Fibroblast of skin of scalp (primary cell): Measurements from ENCODE around the gene APPL2. TPM values are rescaled to one million over a fixed set of nuclear protein-coding genes. Genes with fewer than 3 reads are reported as not detected.

Experiments used
- DNase-seq: peaks from one replicate; pipeline ENCODE4 v3.0.0-alpha.2; 2013
- polyA plus RNA-seq, 2 experiments: library from polyadenylated mRNA; unstranded; fragments of 120-200 nt; gene quantifications; one replicate each; pipeline ENCODE4 v1.2.1, GENCODE V29; 2013; ENCODE audit not compliant: insufficient read length in 2 of 2

The APPL2 gene, protein sequence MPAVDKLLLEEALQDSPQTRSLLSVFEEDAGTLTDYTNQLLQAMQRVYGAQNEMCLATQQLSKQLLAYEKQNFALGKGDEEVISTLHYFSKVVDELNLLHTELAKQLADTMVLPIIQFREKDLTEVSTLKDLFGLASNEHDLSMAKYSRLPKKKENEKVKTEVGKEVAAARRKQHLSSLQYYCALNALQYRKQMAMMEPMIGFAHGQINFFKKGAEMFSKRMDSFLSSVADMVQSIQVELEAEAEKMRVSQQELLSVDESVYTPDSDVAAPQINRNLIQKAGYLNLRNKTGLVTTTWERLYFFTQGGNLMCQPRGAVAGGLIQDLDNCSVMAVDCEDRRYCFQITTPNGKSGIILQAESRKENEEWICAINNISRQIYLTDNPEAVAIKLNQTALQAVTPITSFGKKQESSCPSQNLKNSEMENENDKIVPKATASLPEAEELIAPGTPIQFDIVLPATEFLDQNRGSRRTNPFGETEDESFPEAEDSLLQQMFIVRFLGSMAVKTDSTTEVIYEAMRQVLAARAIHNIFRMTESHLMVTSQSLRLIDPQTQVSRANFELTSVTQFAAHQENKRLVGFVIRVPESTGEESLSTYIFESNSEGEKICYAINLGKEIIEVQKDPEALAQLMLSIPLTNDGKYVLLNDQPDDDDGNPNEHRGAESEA
- 55.5 TPM for polyA plus RNA-seq (2013, experiment 1 of 2; ENCODE audit: insufficient read length)
- 52.0 TPM for polyA plus RNA-seq (2013, experiment 2 of 2; ENCODE audit: insufficient read length)

DNA sequence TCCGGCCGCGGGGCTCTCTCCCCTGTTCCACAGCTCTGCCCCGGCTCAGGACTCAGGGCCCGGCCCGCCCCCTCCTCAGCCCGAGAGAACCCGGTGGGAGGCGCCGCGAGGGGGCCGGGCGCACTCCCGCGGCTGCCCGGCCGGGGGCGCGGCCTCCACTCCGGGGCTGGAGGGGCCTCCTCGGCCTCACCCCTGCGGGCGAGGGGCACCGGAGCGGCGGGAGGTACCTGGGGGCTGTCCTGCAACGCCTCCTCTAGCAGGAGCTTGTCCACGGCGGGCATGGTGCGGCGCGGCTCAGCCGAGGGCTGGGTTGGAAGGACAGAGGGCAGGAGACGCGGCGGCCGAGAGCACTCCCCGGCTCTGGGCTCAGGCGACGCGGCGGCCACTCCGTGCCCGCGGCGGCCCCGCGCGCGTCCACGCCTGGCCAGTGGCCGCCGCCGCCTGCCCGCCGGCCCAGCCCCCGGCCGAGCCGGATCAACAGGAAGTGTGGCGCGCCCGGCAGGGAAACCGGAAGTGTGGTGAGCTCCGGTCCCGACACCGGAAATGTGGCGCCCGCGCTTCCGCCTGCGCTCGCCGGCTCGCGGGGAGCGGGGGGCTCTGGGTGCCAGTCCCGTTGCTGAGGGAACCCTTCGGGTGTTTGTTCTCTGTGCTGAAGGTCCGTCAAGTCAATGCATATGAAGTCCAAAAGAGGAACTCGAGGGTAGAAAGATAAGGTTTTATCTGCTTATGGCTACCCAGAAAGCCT lies at the start of gene APPL2:
Gene APPL2, minus strand, starts transcription at position 443 of the 745 bp plus-strand sequence. Its CDS starts 162 bp downstream, at position 281.
- peak; percentile 92 for DNase-seq

DNA sequence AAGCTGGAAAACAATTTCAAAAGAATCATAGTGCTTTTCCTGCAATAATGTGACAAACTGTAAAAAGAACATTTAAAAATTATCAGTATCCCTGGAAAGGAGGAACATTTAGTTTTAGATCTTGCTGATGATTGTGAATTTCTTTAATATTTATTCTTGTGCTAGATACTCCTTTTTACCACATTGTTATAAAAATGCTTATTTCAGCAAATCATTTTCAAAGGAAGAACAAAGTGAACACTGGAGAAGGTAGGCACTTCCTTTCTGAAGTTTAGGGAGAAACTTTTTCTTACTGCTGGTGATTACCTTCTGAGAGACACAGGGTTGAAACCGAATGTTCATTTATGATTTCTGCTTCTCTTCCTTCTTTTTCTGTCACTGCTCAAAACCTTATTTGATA lies 49.4 kb upstream of the APPL2 start:
- DNase-seq: no peak

DNA sequence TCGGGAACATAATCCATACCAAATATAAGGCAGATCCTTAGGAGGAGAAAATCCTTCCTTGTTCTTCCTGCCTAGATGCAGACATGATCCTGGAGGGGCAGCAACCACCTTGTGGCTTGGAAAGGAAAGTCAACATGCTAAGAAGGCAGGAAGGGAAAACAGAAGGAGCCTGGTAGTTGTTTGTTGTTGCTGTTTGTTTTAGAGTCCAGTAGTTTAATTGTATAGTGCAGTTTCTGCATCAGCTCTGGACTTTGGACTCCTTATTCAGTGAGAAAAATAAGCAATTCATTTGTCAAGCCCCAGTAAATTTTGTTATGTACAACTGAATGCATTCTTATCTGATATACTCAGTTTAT lies 45.7 kb upstream of the APPL2 start:
- DNase-seq: no peak

DNA sequence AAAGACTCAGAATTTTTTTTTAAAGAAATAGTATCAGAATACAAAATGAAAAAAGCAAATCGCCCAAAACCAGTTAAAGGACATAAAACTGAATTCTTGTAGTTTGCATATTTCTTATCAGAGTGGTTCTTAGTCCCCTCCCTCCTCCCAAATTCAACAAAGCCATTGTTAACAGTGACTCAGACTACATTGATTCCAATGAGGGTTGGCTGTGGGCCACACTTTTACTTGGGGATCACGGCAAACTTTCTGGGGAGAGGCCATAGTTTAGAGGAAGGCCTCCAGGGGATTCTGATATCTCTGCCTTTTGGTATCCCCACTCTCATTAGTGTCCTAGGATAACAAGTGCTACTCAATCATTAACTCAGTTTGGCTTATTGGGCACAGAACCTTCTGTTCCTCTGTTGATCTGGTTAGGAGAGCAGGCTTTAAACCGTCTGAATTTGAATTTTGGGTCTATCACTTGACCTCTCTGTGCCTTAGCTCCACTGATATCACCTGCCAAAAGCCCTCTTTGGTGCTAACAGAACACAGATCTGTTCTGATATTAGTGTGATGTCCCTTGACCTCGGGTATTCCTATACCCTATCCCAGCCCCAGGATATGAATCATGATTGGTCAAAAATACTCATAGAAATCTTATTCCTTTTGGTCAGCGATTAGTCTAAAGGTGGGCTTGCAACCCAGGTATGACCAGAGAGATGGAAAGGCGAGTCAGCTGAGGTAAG lies 45.2 kb upstream of the APPL2 start:
- no peak for DNase-seq

DNA sequence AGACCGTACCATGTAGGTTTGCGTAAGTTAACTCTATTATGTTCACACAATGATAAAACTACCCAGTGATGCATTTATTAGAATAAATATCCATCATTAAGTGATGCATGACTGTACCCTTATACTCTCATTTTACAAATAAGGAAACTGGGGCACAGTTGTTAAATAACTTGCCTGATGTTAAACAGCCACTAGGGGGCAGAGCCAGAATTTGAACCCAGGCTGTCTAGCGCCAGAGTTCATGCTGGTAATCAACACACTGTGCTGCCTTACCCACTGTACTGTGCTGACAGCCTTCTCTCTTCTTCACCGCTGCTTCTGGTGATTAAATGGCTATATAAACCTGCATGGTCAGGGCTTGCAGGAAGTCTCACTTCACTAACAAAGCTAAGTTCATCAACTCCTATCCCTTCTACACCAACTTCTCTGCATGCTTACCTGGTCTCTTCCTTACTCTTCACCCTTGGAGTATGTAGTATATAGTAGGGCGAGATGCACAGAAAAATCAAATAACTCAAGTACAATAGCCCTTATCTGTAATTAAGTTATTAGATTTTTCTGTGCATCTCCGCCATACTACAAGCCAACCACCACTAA lies 43.6 kb upstream of the APPL2 start:
- DNase-seq: peak; percentile 60

DNA sequence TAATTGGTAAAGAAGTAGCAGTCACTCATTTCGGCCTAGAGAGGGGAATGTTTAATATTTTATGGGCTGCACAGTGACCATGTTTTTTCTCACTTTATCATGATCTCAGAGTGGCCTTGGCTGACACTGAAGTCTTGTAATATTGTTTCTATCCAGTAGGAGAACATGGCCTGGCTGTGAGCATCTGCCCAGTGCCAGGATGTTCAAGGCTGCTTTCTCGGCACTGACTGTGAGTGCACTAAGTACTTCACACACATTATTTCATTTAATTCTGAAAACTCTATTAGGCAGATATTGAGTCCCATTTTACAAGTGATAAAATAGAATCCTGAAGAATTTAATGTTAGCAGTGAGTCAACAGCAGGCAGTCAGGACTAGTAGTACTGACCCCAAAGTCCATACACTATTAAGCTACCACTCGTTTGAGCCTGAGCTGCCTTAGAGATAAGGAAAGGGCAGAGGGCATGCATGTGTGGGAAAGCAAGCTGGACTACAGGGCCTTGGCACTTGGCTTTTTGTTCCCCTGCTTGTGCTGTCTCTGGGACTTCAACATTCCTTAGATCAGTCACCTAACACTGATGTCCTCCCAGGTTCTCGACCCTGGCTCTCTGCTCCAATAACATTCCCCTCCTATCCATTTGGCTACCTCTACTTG lies 42.2 kb upstream of the APPL2 start:
- peak; percentile 32 for DNase-seq

DNA sequence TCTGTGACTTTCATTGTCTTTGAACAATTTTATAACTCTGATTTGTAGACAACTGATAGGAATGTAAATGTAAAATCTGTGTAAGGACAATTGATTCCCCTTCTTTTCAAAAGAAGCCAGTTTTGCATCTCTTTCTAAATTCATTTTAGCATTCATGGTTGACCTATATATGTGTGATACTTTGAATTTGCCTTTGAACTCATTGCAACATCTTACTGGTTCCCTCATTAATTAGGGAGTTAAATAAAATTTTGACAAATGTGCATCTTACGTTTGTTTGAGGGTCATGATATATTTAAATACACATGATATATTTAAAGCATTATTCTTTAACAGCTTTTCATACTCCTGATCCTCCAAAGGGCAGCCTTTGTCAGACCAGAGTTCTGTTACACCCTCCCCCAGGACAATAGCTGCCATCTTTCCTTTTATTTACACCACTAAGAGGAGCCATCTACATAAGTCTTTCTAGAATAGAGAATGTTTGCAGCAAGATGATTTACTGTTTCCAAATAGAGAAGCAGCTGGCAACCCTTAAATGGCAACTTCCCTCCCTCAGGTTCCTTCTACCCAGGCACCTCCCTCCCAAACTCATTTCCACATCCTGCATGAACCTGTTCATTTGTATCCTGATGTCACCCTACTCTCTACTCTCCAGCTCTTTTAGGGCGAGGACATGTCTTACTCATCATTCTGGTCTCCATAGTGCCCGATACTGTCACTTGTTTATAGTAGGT lies 40.2 kb upstream of the APPL2 start:
- no peak for DNase-seq

DNA sequence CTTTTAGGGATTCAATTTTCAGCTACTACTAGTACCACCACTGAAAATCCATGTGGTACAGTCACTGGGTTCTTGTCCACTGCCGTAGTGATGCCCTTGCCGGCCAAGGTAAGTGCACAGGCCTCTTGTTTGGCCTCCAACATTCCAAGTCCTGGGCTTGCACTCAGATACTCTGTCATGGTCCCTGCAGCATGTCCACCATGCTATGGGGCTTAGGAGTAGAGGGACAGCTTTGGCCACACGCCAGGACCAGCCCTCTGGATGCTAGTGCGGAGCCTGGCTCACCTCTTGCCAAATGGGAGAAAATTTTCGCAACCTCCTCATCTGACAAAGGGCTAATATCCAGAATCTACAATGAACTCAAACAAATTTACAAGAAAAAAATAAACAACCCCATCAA lies 38.6 kb upstream of the APPL2 start:
- no peak for DNase-seq

DNA sequence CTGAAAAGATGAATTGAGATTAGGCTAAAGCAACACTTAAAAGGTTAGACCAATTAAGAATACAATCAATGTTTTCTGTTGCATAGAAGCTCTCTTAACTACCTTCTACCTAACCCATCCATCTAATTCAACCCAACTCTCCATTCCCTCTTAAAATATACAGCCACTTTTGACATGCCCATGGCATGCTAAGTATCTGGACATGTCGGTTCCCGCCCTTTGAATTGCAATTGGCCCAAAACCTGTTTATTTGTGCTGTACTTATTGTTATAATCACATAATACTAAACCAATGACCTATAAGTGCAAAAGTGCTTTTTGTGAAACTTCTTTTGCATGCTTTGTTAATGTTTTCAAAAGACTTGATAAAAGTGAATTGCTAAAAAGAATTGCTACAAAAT lies 37.6 kb upstream of the APPL2 start:
- DNase-seq: no peak

DNA sequence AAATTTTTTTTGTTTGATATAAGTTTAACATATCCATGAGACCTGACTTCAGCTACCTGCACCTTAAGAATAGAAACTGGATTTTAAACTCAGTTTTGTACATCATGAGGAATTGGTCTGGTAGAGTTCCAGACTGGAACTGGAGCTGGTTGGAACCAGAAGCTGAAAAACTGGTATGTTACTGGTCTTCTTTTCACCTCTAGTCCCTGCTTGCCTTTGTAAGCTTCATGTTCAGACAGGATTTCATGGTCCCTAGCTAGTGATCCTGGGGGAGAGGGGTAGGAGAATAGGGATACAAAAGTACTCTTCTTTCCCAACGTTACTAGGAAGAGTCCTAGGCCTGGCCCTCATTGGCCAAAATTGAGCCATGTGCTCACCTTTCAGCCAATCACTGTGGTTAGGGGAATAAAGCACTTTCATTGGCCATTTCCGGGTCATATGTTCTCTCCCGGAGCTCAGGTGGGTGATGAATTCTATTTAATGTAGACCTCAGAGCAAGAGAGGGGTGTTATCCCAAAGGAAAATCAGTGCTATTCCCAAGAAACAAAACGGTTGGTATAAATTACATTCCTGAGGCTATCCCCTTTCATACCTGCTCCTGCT lies 36.9 kb upstream of the APPL2 start:
- DNase-seq: no peak

DNA sequence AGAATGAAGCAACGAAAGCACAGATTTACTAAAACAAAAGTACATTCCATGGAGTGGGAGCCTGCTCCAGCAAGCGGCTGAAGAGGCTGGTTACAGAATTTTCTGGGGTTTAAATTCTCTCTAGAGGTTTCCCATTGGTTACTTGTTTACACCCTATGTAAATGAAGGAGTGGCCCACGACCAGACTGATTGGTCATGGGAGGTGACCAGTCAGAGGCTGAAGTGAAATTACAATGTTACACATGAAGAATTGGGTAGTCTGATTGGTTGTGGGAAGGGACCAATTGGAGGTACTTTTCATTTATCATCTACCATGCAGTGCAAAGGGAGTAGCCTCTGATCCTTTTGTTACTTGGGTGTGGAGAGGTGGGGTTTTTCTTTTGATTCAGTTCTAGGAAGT lies 36.2 kb upstream of the APPL2 start:
- no peak for DNase-seq

DNA sequence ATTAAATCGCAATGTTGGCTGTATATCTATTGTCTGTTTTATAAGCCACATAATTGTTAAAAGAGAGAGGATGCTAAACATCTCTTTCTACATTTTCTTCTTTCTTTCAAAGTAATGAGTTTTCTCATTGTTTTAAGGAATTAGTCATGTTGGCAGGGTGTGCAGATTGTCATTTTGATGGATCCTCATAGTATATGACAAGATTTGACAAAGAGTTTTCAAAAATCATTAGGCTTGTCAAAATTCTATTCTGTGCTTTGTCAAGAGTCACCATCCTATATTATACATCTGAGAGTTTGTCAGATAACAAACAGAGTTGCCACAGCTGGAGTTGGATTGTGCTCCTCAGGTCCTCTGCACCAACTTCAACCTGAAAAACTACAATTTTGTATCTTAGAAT lies 35.4 kb upstream of the APPL2 start:
- no peak for DNase-seq

DNA sequence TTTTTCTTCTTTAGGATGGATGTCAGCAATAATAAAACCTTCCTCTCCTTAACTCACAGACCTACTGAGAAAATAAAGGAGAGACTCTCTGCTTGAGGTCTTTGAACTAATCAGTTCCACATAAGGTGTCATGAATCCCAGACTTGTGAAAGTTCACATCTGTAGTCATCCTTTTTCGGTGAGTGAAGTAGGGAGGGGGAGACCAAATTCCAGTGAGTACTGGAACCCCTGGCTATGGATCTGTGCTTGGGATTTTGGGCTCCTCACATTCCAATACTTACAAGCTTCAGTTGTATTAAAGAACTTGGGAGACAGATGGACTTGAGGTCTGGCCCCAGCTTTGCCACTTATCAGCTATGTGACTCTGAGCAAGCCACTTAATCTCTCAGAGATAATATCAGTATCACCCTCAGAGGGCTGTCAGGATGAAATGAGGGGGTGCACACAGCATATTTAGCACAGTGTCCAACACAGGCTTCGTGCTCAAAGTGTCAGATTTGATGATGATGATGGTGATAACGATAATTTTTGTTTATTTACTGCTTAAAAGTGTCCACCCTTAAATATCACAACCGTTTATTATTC lies 34.8 kb upstream of the APPL2 start:
- DNase-seq: no peak

DNA sequence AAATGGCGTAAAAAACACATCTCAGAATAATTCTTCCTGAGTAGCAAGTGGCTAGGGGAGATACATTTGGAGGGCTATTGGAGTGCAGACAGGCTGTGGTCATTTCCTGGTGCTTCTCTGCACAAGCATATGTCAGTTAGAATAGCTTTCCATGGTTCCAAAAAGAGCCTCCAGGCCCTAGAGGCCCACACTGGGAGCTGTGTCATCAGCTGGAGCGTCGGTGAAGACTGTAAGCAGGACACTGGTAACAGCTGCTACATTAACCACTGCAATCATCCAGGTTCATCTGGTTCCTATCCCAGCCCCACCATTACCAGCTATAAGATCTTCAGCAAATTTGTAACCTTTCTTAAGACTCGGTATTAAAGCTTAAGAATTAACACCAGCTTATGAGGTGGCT lies 31.7 kb upstream of the APPL2 start:
- DNase-seq: no peak

DNA sequence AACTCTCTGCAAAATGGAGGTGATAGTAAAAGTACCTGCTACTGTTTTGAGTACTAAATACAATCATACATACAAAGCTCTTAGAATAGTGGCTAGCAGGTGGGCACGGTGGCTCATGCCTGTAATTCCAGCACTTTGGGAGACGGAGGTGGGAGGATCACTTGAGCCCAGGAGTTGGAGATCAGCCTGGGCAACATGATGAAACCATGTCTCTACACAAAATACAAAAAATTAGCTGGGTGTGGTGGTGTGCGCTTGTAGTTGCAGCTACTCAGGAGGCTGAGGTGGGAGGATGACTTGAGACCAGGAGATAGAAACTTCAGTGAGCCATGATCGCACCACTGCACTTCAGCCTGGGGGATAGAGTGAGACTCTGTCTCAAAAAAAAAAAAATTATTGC lies 28.8 kb upstream of the APPL2 start:
- DNase-seq: no peak

DNA sequence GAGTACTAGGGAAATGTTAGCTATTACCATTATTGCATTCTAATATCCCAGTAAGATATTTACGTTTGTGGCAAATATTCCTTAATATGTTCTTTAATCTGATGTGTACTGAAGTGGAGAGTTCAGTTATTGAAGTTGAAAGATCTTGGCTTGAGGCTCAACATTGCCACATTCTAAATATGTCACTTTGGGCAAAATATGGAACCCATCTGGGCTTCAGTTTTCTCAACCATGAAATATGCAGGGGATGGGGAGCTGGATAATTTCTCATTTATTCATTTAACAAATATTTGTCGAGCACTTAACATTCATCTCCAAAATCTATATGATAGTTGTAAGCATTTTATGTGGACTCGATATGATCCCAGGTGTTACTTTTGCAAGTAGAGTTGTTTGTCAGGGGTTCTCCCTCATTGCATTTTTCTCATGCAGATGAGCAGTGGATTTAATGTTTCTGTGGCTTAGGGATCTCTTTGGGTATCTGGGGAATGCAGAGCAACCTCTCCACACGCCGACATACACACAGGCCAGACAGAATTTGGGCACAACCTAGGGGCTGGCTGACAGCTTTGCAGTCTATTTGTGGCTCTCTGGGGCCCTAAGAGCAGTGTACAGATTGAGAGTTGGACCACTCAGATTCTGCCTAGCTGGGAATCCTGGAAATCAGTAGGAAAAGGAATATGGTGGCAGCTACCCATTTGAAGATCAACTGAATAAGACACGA lies 26.6 kb upstream of the APPL2 start:
- DNase-seq: peak; percentile 77

DNA sequence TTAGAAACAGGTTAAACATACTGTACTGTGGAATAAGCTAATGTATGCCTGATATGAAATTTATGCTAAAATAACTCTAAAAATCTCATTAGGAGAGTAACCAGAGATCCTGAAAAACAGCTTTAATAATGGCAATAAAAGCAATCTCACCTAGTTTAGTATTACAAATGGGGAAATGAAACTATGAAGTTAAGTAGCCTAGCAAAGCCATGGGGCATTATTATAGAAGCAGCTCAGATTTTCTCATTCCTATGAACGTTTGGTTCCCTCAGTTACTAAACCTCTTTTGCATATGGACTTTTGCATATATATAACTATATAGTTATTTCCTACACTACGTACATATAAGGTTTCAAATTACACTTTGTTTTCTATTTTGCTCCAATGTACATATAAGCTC lies 25.0 kb upstream of the APPL2 start:
- DNase-seq: no peak

DNA sequence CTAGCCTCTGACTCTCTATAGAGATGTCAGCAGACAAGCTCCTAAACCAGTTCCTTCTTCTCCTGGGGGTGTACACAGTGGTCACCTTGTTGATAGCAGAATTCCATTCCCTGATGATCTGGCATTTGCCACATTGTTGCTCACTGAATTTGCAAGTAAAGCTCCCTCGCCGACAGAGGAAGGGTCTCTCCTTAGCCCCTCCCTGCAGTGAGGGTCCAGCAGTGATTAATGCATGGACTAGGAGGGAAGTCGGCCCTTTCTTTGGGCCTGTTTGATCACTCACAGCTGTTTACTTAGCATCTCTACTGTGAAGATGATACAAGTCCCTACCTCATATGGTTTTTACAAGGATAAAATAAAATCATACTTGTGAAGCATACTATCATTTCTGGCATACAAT lies 23.3 kb upstream of the APPL2 start:
- DNase-seq: no peak

DNA sequence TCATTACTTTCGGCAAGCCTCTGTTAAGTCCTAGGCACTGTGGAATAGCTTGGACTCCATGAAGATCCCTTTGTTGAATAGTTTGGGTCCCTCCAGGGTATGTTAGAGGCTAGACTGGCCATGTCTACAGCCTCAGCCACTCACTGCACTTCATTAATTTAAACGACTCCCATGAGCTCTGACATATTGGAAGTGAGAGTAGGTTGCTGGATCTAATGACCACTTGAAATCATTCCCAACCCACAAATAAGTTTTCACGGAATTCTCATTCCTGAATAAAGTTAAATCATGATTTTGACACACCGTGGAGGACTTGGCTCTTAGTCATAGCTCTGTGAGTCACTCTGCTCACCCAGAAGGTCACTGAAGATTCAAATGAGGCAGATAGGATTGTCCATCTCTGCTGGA lies 21.4 kb upstream of the APPL2 start:
- DNase-seq: peak; percentile 94

DNA sequence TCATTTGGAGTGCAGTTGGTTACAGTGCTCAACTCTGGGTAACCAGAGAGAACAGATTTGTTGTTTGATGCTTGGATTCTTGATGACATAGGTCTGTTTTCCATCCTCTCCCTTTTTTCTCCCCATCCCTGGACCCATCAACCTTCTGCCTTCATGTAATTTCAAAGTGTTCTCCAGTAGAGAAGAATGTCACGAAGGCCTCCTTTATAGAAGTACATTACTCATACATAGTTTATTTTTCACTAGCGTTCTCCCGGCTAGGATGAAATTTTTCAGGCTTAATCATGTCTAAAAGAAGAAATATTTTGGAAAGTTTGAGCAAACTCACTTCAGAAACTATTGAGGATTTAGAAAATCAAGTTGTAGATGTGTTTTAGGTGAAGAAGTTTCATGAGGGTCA lies 20.9 kb upstream of the APPL2 start:
- DNase-seq: peak; percentile 93
